Measurements from ENCODE around the gene CTNNA3.

The CTNNA3 gene

DNA sequence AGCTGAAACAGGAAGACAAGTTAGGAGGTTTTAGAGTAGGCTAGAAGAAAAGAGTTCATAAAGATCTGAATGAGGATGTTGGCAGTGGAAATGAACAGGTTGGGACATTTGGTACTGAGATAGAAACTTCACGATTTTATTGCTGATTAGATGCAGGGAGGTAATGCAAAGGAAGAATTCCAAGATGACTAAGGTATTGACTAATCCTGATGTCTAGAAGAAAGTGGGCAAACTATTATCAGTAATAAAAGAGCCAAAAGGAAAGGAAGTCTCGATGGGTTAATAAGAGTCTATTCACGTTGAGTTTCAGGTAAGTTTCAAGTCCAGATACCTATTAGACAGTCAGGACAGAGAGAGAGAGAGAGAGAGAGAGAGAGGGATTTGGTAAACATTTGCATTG lies 1401.5 kb downstream of the CTNNA3 start:
- H3K36me3 ChIP-seq (ENCODE audit: insufficient read depth, low read length), result no peaks in the 10 kb centered on the region
- no peak overlapping the region for H2AFZ ChIP-seq (ENCODE audit: low read length)
- H3K79me2 ChIP-seq (ENCODE audit: insufficient read depth, low read length), result no peaks in the 10 kb centered on the region
- H4K20me1 ChIP-seq (ENCODE audit: insufficient read depth, low read length, poor library complexity, severe bottlenecking), result no peaks in the 10 kb centered on the region
- H3K4me2 ChIP-seq (ENCODE audit: low read depth, low read length, poor library complexity, severe bottlenecking), result no peak overlapping the region
- H3K27me3 ChIP-seq (ENCODE audit: insufficient read depth, low read length, poor library complexity, severe bottlenecking), result no peaks in the 10 kb centered on the region
- TF ChIP-seq, protein P1, sequence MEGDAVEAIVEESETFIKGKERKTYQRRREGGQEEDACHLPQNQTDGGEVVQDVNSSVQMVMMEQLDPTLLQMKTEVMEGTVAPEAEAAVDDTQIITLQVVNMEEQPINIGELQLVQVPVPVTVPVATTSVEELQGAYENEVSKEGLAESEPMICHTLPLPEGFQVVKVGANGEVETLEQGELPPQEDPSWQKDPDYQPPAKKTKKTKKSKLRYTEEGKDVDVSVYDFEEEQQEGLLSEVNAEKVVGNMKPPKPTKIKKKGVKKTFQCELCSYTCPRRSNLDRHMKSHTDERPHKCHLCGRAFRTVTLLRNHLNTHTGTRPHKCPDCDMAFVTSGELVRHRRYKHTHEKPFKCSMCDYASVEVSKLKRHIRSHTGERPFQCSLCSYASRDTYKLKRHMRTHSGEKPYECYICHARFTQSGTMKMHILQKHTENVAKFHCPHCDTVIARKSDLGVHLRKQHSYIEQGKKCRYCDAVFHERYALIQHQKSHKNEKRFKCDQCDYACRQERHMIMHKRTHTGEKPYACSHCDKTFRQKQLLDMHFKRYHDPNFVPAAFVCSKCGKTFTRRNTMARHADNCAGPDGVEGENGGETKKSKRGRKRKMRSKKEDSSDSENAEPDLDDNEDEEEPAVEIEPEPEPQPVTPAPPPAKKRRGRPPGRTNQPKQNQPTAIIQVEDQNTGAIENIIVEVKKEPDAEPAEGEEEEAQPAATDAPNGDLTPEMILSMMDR (conservative IDR thresholded peaks at IDR 0.05; ENCODE audit: low read length), result no peak
- TF ChIP-seq EZH2phosphoT487 (IDR thresholded peaks at IDR 0.05; ENCODE audit: borderline replicate concordance), result no peak
- no peak overlapping the region for H3K4me3 ChIP-seq (ENCODE audit: low read length, poor library complexity, severe bottlenecking)
- no peaks in the 10 kb centered on the region for H3K9me2 ChIP-seq (replicated peaks; ENCODE audit: low read depth, low read length)
- no peak overlapping the region for H3K9ac ChIP-seq (ENCODE audit: low read depth, low read length, poor library complexity, severe bottlenecking)
- no peaks in the 10 kb centered on the region for H3K4me1 ChIP-seq (ENCODE audit: insufficient read depth, low read length, poor library complexity, severe bottlenecking)
- no peaks in the 10 kb centered on the region for H3F3A ChIP-seq (ENCODE audit: low read depth)
- H3K9me3 ChIP-seq (ENCODE audit: insufficient read depth, low read depth, low read length), result no peaks in the 10 kb centered on the region

DNA sequence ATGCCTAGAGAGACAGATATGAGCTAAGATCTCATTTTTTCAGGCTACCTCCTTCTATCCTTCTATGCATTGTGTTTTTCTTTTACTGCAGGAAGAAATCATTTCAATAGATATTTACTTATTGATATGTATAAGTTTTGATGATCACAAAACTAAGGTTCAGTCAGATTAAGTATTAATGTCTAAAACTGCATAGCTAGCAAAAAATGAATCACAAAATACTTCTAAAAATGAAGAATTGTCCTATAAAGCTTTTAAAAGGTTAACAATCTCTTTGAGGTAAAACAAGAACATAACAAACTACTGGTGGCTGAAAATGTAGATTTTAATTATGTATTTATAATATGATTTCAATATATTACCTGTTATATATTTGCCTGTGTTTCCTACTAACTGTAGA lies 1403.1 kb downstream of the CTNNA3 start:
- Histone ChIP-seq H3K27me3 (ENCODE audit: insufficient read depth, low read length, poor library complexity, severe bottlenecking) (no peaks in the 10 kb centered on the region), H3K9me2 (replicated peaks; ENCODE audit: low read depth, low read length) (no peaks in the 10 kb centered on the region), H3K4me1 (ENCODE audit: insufficient read depth, low read length, poor library complexity, severe bottlenecking) (no peaks in the 10 kb centered on the region), H3F3A (ENCODE audit: low read depth) (no peaks in the 10 kb centered on the region), H3K9ac (ENCODE audit: low read depth, low read length, poor library complexity, severe bottlenecking) (no peak overlapping the region), H3K79me2 (ENCODE audit: insufficient read depth, low read length) (no peaks in the 10 kb centered on the region), H2AFZ (ENCODE audit: low read length) (no peak overlapping the region), H3K4me2 (ENCODE audit: low read depth, low read length, poor library complexity, severe bottlenecking) (no peak overlapping the region), H3K9me3 (ENCODE audit: insufficient read depth, low read depth, low read length) (no peaks in the 10 kb centered on the region), H3K4me3 (ENCODE audit: low read length, poor library complexity, severe bottlenecking) (no peak overlapping the region), H4K20me1 (ENCODE audit: insufficient read depth, low read length, poor library complexity, severe bottlenecking) (no peaks in the 10 kb centered on the region), H3K36me3 (ENCODE audit: insufficient read depth, low read length) (no peaks in the 10 kb centered on the region)
- TF ChIP-seq, protein P1 (conservative IDR thresholded peaks at IDR 0.05; ENCODE audit: low read length), result no peak
- TF ChIP-seq EZH2phosphoT487 (IDR thresholded peaks at IDR 0.05; ENCODE audit: borderline replicate concordance), result no peak

- H3K4me3 ChIP-seq (ENCODE audit: low read length, poor library complexity, severe bottlenecking), result no peak overlapping the region
- TF ChIP-seq EZH2phosphoT487 (IDR thresholded peaks at IDR 0.05; ENCODE audit: borderline replicate concordance), result no peak
- TF ChIP-seq, protein P1 (conservative IDR thresholded peaks at IDR 0.05; ENCODE audit: low read length), result no peak
- no peaks in the 10 kb centered on the region for H3K36me3 ChIP-seq (ENCODE audit: insufficient read depth, low read length)
- H3K27me3 ChIP-seq (ENCODE audit: insufficient read depth, low read length, poor library complexity, severe bottlenecking), result no peaks in the 10 kb centered on the region
- H4K20me1 ChIP-seq (ENCODE audit: insufficient read depth, low read length, poor library complexity, severe bottlenecking), result no peaks in the 10 kb centered on the region
- no peaks in the 10 kb centered on the region for H3K79me2 ChIP-seq (ENCODE audit: insufficient read depth, low read length)
- no peaks in the 10 kb centered on the region for H3K9me3 ChIP-seq (ENCODE audit: insufficient read depth, low read depth, low read length)
- H3K9ac ChIP-seq (ENCODE audit: low read depth, low read length, poor library complexity, severe bottlenecking), result no peak overlapping the region
- no peaks in the 10 kb centered on the region for H3K4me1 ChIP-seq (ENCODE audit: insufficient read depth, low read length, poor library complexity, severe bottlenecking)
- H3K4me2 ChIP-seq (ENCODE audit: low read depth, low read length, poor library complexity, severe bottlenecking), result no peak overlapping the region
- no peak overlapping the region for H2AFZ ChIP-seq (ENCODE audit: low read length)
- no peaks in the 10 kb centered on the region for H3F3A ChIP-seq (ENCODE audit: low read depth)
- no peaks in the 10 kb centered on the region for H3K9me2 ChIP-seq (replicated peaks; ENCODE audit: low read depth, low read length)
Observed at GRCh38 chr10:66292456-66292855, 1403.5 kb downstream of the CTNNA3 start.
